AG04450 (cell line): ENCODE measurements around the gene CWC15. TPM values are rescaled to one million over a fixed set of nuclear protein-coding genes. Genes with fewer than 3 reads are reported as not detected.
"Not testable (repeated sequence)": the region's sequence is repeated elsewhere in the genome, so short reads cannot be mapped to it uniquely, and the experiment has no call there.

Experiments
- CTCF ChIA-PET: fragments of 300-600, 350-600 bp; formaldehyde crosslinking; extraction: SDS; loops from one replicate; lab custom pipeline; 2022; ENCODE audit warnings: antibody characterized with exemption, inconsistent platforms; lab: Charles Lee
- POLR2A ChIA-PET: fragments of 350-600 bp; formaldehyde crosslinking; extraction: SDS; loops from one replicate; lab custom pipeline; 2021; ENCODE audit warnings: antibody characterized with exemption, inconsistent platforms; lab: Yijun Ruan, JAX
- DNase-seq: peaks from one replicate; pipeline ENCODE4 v3.0.0-alpha.2; 2011; ENCODE audit warnings: low read depth, low spot score
- H3K27ac ChIP-seq: one replicate; pipeline ENCODE4 v1.5.1; 2012; ENCODE audit warnings: low read depth, low read length, control low read depth
- H3K27me3 ChIP-seq: one replicate; pipeline ENCODE4 v1.6.0; 2012; ENCODE audit warnings: low read length; ENCODE audit not compliant: control insufficient read depth, insufficient read depth
- H3K4me3 ChIP-seq: 2 replicates; pipeline ENCODE4 v1.5.1; 2011; ENCODE audit warnings: mild to moderate bottlenecking, low read depth, low read length, control low read depth
- H3K9me3 ChIP-seq: 2 replicates; pipeline ENCODE4 v1.5.1; 2012; ENCODE audit warnings: low read length; ENCODE audit not compliant: control insufficient read depth, insufficient read depth
- CTCF ChIP-seq: IDR thresholded peaks from 2 replicates; pipeline ENCODE4 v1.5.1; 2011; ENCODE audit warnings: low read depth, low read length, control low read depth, inconsistent platforms
- polyA plus RNA-seq: library from polyadenylated mRNA; depleted of rRNA; stranded (reverse); fragments of >200 nt; gene quantifications from 2 replicates; pipeline ENCODE4 v1.2.3, GENCODE V29; 2011

CWC15 gene
- polyA plus RNA-seq, 1 experiment, result 61.9 TPM

- Histone ChIP-seq H3K9me3 (no peaks in the 10 kb centered on the region), H3K4me3 (no peak overlapping the region), H3K27ac (peak overlapping the region; percentile 47), H3K27me3 (no peaks in the 10 kb centered on the region)
- no peak for TF ChIP-seq CTCF
- ChIA-PET POLR2A (interaction anchor here (0.6 to 1.2 kb wide), 3 partner anchors 11 to 95 kb away, joined by 3 to 4 read pairs (median 3); no protein-coding TSS in a partner anchor), CTCF (interaction anchor here (0.7 to 2.9 kb wide), 2 partner anchors 10 to 27 kb away, joined by 3 to 10 read pairs; no protein-coding TSS in a partner anchor)
- DNase-seq, result no peak
These were observed 49.2 kb downstream of the CWC15 start for GRCh38 chr11:94924171-94924572.

- TF ChIP-seq CTCF, result no peak
- Histone ChIP-seq H3K27me3 (no peaks in the 10 kb centered on the region), H3K9me3 (no peaks in the 10 kb centered on the region), H3K4me3 (no peak overlapping the region), H3K27ac (no peak overlapping the region)
- no peak for DNase-seq
- ChIA-PET POLR2A (no interaction called here), CTCF (interaction anchor here (1.0 to 2.9 kb wide), 2 partner anchors 25 to 300 kb away, joined by 3 to 10 read pairs; no protein-coding TSS in a partner anchor)
These were observed 50.4 kb downstream of the CWC15 start for GRCh38 chr11:94923004-94923334.

- DNase-seq, result no peak
- CTCF ChIA-PET, result interaction anchor here (1.0 to 2.9 kb wide), 2 partner anchors 25 to 299 kb away, joined by 3 to 10 read pairs; no protein-coding TSS in a partner anchor
- no peak for TF ChIP-seq CTCF
- POLR2A ChIA-PET, result no interaction called here
- no peak overlapping the region for H3K27ac ChIP-seq
- H3K9me3 ChIP-seq, result no peaks in the 10 kb centered on the region
- H3K4me3 ChIP-seq, result no peak overlapping the region
- H3K27me3 ChIP-seq, result no peaks in the 10 kb centered on the region
These were observed 50.9 kb downstream of the CWC15 start for GRCh38 chr11:94922321-94923003.

- ChIA-PET CTCF (no interaction called here), POLR2A (no interaction called here)
These were observed 53.0 kb downstream of the CWC15 start for GRCh38 chr11:94920311-94920710.

GRCh38 chr11:94913718-94914394 is 59.5 kb downstream of the CWC15 start:
- H3K4me3 ChIP-seq, DNase-seq, H3K27ac ChIP-seq, H3K27me3 ChIP-seq, H3K9me3 ChIP-seq, POLR2A ChIA-PET: not testable (repeated sequence)
- CTCF ChIA-PET, result interaction anchor here (4.1 kb wide), 1 partner anchor 54 kb away, joined by 17 read pairs; no protein-coding TSS in a partner anchor

More at GRCh38 chr11:94920311-94920710, 53.0 kb downstream of the CWC15 start:
- Histone ChIP-seq H3K27me3 (no peaks in the 10 kb centered on the region), H3K9me3 (no peaks in the 10 kb centered on the region), H3K4me3 (no peak overlapping the region), H3K27ac (no peak overlapping the region)
- TF ChIP-seq CTCF, result no peak
- DNase-seq, result no peak
